Endodermal cell (in vitro differentiated cells): Measurements from ENCODE around the gene DNAH9. TPM values are rescaled to one million over a fixed set of nuclear protein-coding genes. Genes with fewer than 3 reads are reported as not detected.

Experiments
- DNase-seq: peaks from one replicate; pipeline ENCODE4 v3.0.0-alpha.2; 2017
- H3K27ac ChIP-seq: 2 replicates; pipeline ENCODE4 v1.5.1; 2013; ENCODE audit warnings: mild to moderate bottlenecking, low read depth, low read length, moderate library complexity
- H3K27me3 ChIP-seq: 2 replicates; pipeline ENCODE4 v1.6.1; 2013; ENCODE audit warnings: mild to moderate bottlenecking, low read length, moderate library complexity; ENCODE audit not compliant: insufficient read depth, control insufficient read depth, poor library complexity, severe bottlenecking
- H3K36me3 ChIP-seq: 2 replicates; pipeline ENCODE4 v1.7.0; 2013; ENCODE audit warnings: mild to moderate bottlenecking, low read length, moderate library complexity; ENCODE audit not compliant: control insufficient read depth, insufficient read depth
- H3K4me1 ChIP-seq: one replicate; pipeline ENCODE4 v1.7.0; 2013; ENCODE audit warnings: low read length; ENCODE audit not compliant: control insufficient read depth, insufficient read depth
- H3K4me3 ChIP-seq: 2 replicates; pipeline ENCODE4 v1.5.1; 2013; ENCODE audit warnings: mild to moderate bottlenecking, low read length, moderate library complexity
- H3K9ac ChIP-seq: 2 replicates; pipeline ENCODE4 v1.6.1; 2013; ENCODE audit warnings: mild to moderate bottlenecking, low read length, moderate library complexity; ENCODE audit not compliant: poor library complexity, severe bottlenecking; ENCODE audit errors: extremely low read depth
- H3K9me3 ChIP-seq: 2 replicates; pipeline ENCODE4 v1.6.1; 2013; ENCODE audit warnings: mild to moderate bottlenecking, low read length, moderate library complexity; ENCODE audit not compliant: control insufficient read depth
- H3K27ac Mint-ChIP-seq: 2 replicates; pipeline ENCODE4 v1.8.0; 2020; ENCODE audit warnings: mixed read lengths
- H3K27me3 Mint-ChIP-seq: 2 replicates; pipeline ENCODE4 v1.8.0; 2021; ENCODE audit warnings: mild to moderate bottlenecking, mixed read lengths; ENCODE audit not compliant: insufficient read depth
- H3K36me3 Mint-ChIP-seq: 2 replicates; pipeline ENCODE4 v1.8.0; 2020; ENCODE audit warnings: low read depth, mixed read lengths
- H3K4me1 Mint-ChIP-seq: 2 replicates; pipeline ENCODE4 v1.8.0; 2020; ENCODE audit warnings: mixed read lengths
- H3K4me3 Mint-ChIP-seq: 2 replicates; pipeline ENCODE4 v1.8.0; 2020; ENCODE audit warnings: mild to moderate bottlenecking, moderate library complexity, mixed read lengths
- H3K9me3 Mint-ChIP-seq: 2 replicates; pipeline ENCODE4 v1.8.0; 2020; ENCODE audit warnings: mild to moderate bottlenecking, mixed read lengths
- CTCF ChIP-seq: fragments of 200-600 bp; sonication (generic); conservative IDR thresholded peaks from 2 replicates; pipeline ENCODE4 v1.5.0; 2021; ENCODE audit warnings: antibody characterized with exemption, mild to moderate bottlenecking
- WGBS, 2 experiments: methylation state at CpG; one replicate each; pipeline versions ENCODE4 v1.1.5 to v1.1.7; 2013; ENCODE audit warnings: missing lambda C conversion rate in 2 of 2, mixed read lengths in 1 of 2; ENCODE audit not compliant: insufficient coverage in 1 of 2, insufficient read length in 1 of 2; 5-methylcytosine and 5-hydroxymethylcytosine counted together
- total RNA-seq, 2 donors: library from RNA; stranded (reverse); fragmentation: NEBNext Ultra II Directional in 1 of 2; extraction: Animal tissue kit (Norgen Biotek cat#: 25700) in 1 of 2; gene quantifications; 2 replicates in 1 of 2; 3 replicates in 1 of 2; pipeline ENCODE4 v1.2.1, GENCODE V29; 2021

Gene DNAH9
- total RNA-seq, 2 donors from 2014 or later = 0.64 to 1.2 TPM

GRCh38 chr17:11924076-11924475 is 325.8 kb downstream of the DNAH9 start:
- H3K4me3 ChIP-seq = no peak overlapping the region
- peaks cover 3% of the 10 kb centered on the region for H3K4me1 ChIP-seq
- H3K36me3 ChIP-seq = no peaks in the 10 kb centered on the region
- H3K27ac ChIP-seq = no peak overlapping the region
- no peaks in the 10 kb centered on the region for H3K9me3 ChIP-seq
- no peaks in the 10 kb centered on the region for H3K27me3 ChIP-seq
- Mint-ChIP-seq H3K36me3 (no peaks in the 10 kb centered on the region), H3K4me3 (no peak overlapping the region), H3K9me3 (peaks cover 10% of the 10 kb centered on the region), H3K4me1 (peaks cover 16% of the 10 kb centered on the region), H3K27ac (no peak overlapping the region), H3K27me3 (no peaks in the 10 kb centered on the region)
- WGBS, 2 experiments = 86 to 93% methylated on average over 6 of the region's 6 CpGs
- DNase-seq = no peak
- no peak overlapping the region for H3K9ac ChIP-seq
- TF ChIP-seq CTCF = no peak

- no peak overlapping the region for H3K4me3 ChIP-seq
- Mint-ChIP-seq H3K9me3 (peaks cover 10% of the 10 kb centered on the region), H3K36me3 (no peaks in the 10 kb centered on the region), H3K4me3 (no peak overlapping the region), H3K4me1 (peaks cover 26% of the 10 kb centered on the region), H3K27me3 (no peaks in the 10 kb centered on the region), H3K27ac (no peak overlapping the region)
- DNase-seq = no peak
- H3K27ac ChIP-seq = no peak overlapping the region
- peaks cover 7% of the 10 kb centered on the region for H3K4me1 ChIP-seq
- no peak for TF ChIP-seq CTCF
- H3K27me3 ChIP-seq = no peaks in the 10 kb centered on the region
- WGBS, 2 experiments = 83 to 85% methylated on average over 4 to 6 of the region's 6 CpGs
- H3K36me3 ChIP-seq = no peaks in the 10 kb centered on the region
- no peaks in the 10 kb centered on the region for H3K9me3 ChIP-seq
- H3K9ac ChIP-seq = no peak overlapping the region
Observed at GRCh38 chr17:11925262-11926021, 327.2 kb downstream of the DNAH9 start.

GRCh38 chr17:11928436-11928835 is 330.2 kb downstream of the DNAH9 start:
- DNase-seq = no peak
- Mint-ChIP-seq H3K9me3 (peaks cover 10% of the 10 kb centered on the region), H3K4me1 (peaks cover 31% of the 10 kb centered on the region), H3K4me3 (peak overlapping the region; percentile 5), H3K36me3 (no peaks in the 10 kb centered on the region), H3K27me3 (no peaks in the 10 kb centered on the region), H3K27ac (peak overlapping the region; percentile 38)
- no peak for TF ChIP-seq CTCF
- 46 to 56% methylated on average over 3 to 4 of the region's 4 CpGs for WGBS, 2 experiments
- Histone ChIP-seq H3K9ac (no peak overlapping the region), H3K9me3 (no peaks in the 10 kb centered on the region), H3K27ac (no peak overlapping the region), H3K36me3 (no peaks in the 10 kb centered on the region), H3K27me3 (no peaks in the 10 kb centered on the region), H3K4me1 (peaks cover 7% of the 10 kb centered on the region), H3K4me3 (peak overlapping the region; percentile 15)
